B cell (primary cell): ENCODE measurements around the gene ESYT2. TPM values are rescaled to one million over a fixed set of nuclear protein-coding genes. Genes with fewer than 3 reads are reported as not detected.

ENCODE experiments used
- ATAC-seq: fragments of 200-7000 bp; cut with Tn5 transposase; one replicate; pipeline ENCODE4 v1.10.0; 2021; ENCODE audit warnings: low read depth, mild to moderate bottlenecking, moderate number of reproducible peaks, moderate library complexity
- CTCF ChIA-PET: fragments of 350-600 bp; sonication (Branson Sonifier 250); formaldehyde crosslinking; loops from one replicate; lab custom pipeline; 2021; ENCODE audit warnings: antibody characterized with exemption, inconsistent platforms; lab: Charles Lee
- POLR2A ChIA-PET: fragments of 350-600 bp; sonication (Branson Sonifier 250); formaldehyde crosslinking; loops from one replicate; lab custom pipeline; 2021; ENCODE audit warnings: antibody characterized with exemption; lab: Charles Lee
- DNase-seq: peaks from one replicate; pipeline ENCODE4 v3.0.0; 2013
- H2AFZ ChIP-seq: 2 replicates; pipeline ENCODE4 v1.6.1; 2012; ENCODE audit warnings: mild to moderate bottlenecking, low read depth, low read length; ENCODE audit not compliant: insufficient read depth, poor library complexity, severe bottlenecking
- H3K27ac ChIP-seq, 2 donors: 1 replicate in 1 of 2; 2 replicates in 1 of 2; pipeline ENCODE4 v1.5.1; 2012 to 2013; ENCODE audit warnings: low read length in 2 of 2, mild to moderate bottlenecking in 2 of 2, moderate library complexity in 1 of 2
- H3K27me3 ChIP-seq, 4 experiments: fragments of 200-600 bp in 1 of 4; sonication (generic) in 1 of 4; replicated peaks in 1 of 4; 1 replicate in 2 of 4; 2 replicates in 2 of 4; pipeline versions ENCODE4 v1.6.1 to v1.7.0; 2013 to 2016; ENCODE audit warnings: low read length in 3 of 4, mild to moderate bottlenecking in 2 of 4, mixed read lengths in 1 of 4, moderate library complexity in 1 of 4; ENCODE audit not compliant: insufficient read depth in 4 of 4, control insufficient read depth in 3 of 4; ENCODE audit errors: control extremely low read depth in 1 of 4
- H3K36me3 ChIP-seq, 2 experiments: replicated peaks in 1 of 2; 1 replicate in 1 of 2; 2 replicates in 1 of 2; pipeline versions ENCODE4 v1.6.1 to v1.7.1; 2013; ENCODE audit warnings: low read length in 1 of 2; ENCODE audit not compliant: insufficient read depth in 2 of 2, control insufficient read depth in 1 of 2; ENCODE audit errors: control extremely low read depth in 1 of 2, extremely low read depth in 1 of 2
- H3K4me1 ChIP-seq, 2 donors: fragments of 200-600 bp in 1 of 2; sonication (generic) in 1 of 2; 1 replicate in 1 of 2; 2 replicates in 1 of 2; pipeline versions ENCODE4 v1.5.1 to v1.6.1; 2013 to 2017; ENCODE audit warnings: low read length in 2 of 2; ENCODE audit not compliant: control insufficient read depth in 2 of 2, insufficient read depth in 2 of 2
- H3K4me2 ChIP-seq: replicated peaks from 2 replicates; pipeline ENCODE3; 2012; ENCODE audit warnings: mild to moderate bottlenecking, low read depth, low read length; ENCODE audit not compliant: poor library complexity, severe bottlenecking
- H3K4me3 ChIP-seq, 5 experiments: fragments of 200-600 bp in 1 of 5; sonication (generic) in 1 of 5; 1 replicate in 3 of 5; 2 replicates in 2 of 5; pipeline versions ENCODE4 v1.5.1 to v1.7.0; 2011 to 2016; ENCODE audit warnings: low read length in 4 of 5, mild to moderate bottlenecking in 4 of 5, low read depth in 2 of 5, control low read depth in 1 of 5, moderate library complexity in 1 of 5; ENCODE audit not compliant: insufficient read depth in 1 of 5; ENCODE audit errors: control extremely low read depth in 1 of 5, extremely low read depth in 1 of 5
- H3K79me2 ChIP-seq: fragments of 200-600 bp; sonication (generic); one replicate; pipeline ENCODE4 v1.6.0; 2016; ENCODE audit warnings: low read length; ENCODE audit not compliant: control insufficient read depth, insufficient read depth
- H3K9ac ChIP-seq: fragments of 200-600 bp; sonication (generic); 2 replicates; pipeline ENCODE4 v1.6.1; 2017; ENCODE audit warnings: mild to moderate bottlenecking, low read length, moderate library complexity
- H3K9me3 ChIP-seq, 3 donors: one replicate each; pipeline versions ENCODE4 v1.6.1 to v1.7.1; 2013; ENCODE audit warnings: low read length in 2 of 3; ENCODE audit not compliant: control insufficient read depth in 2 of 3, insufficient read depth in 1 of 3; ENCODE audit errors: control extremely low read depth in 1 of 3
- H4K20me1 ChIP-seq: 2 replicates; pipeline ENCODE4 v1.6.0; 2012; ENCODE audit warnings: mild to moderate bottlenecking, low read length; ENCODE audit not compliant: insufficient read depth, control insufficient read depth, poor library complexity, severe bottlenecking
- H3K27ac Mint-ChIP-seq: one replicate; pipeline ENCODE4 v1.8.0; 2021; ENCODE audit warnings: mixed read lengths
- H3K27me3 Mint-ChIP-seq: one replicate; pipeline ENCODE4 v1.8.0; 2021; ENCODE audit warnings: mixed read lengths
- H3K4me1 Mint-ChIP-seq: one replicate; pipeline ENCODE4 v1.8.0; 2021; ENCODE audit warnings: mixed read lengths
- H3K4me3 Mint-ChIP-seq: one replicate; pipeline ENCODE4 v1.8.0; 2021; ENCODE audit warnings: mixed read lengths
- H3K9me3 Mint-ChIP-seq: one replicate; pipeline ENCODE4 v1.8.0; 2022; ENCODE audit warnings: mixed read lengths; ENCODE audit not compliant: insufficient read depth
- EZH2 ChIP-seq: IDR thresholded peaks from 2 replicates; pipeline ENCODE4 v1.6.1; 2012; ENCODE audit warnings: borderline replicate concordance, low read depth, mild to moderate bottlenecking, moderate library complexity, low read length; ENCODE audit not compliant: insufficient read depth, poor library complexity, severe bottlenecking
- WGBS: methylation state at CpG from one replicate; pipeline ENCODE4 v1.1.5; 2013; ENCODE audit warnings: missing lambda C conversion rate; ENCODE audit not compliant: insufficient coverage; 5-methylcytosine and 5-hydroxymethylcytosine counted together
- intact Hi-C: fragments of 100-400 bp; cut with micrococcal nuclease; formaldehyde crosslinking; loops from one replicate; pipeline ENCODE4 v1.10.0; 2022
- polyA plus RNA-seq: library from polyadenylated mRNA; depleted of rRNA; stranded (reverse); fragments of >200 nt; gene quantifications from 2 replicates; pipeline ENCODE4 v1.2.3, GENCODE V29; 2012
- total RNA-seq, 2 donors: library from RNA; stranded (reverse); fragments of 120-200 nt in 1 of 2; gene quantifications; 1 replicate in 1 of 2; 2 replicates in 1 of 2; pipeline versions ENCODE4 v1.2.3 to v1.2.4, GENCODE V29; 2013 to 2022
- TF ChIP-seq, protein P1 (sequence below): fragments of 200-600 bp; IDR thresholded peaks from one replicate; pipeline ENCODE4 v1.8.0; 2022; ENCODE audit warnings: antibody characterized with exemption, mild to moderate bottlenecking

The ESYT2 gene
- total and polyA plus RNA-seq, 2 donors (not counting 1 experiment from before 2014, with no cell fraction given): 12.0 to 34.2 TPM

- Histone ChIP-seq H3K9me3 (peaks cover 0 to 17% (median 0%) of the 10 kb centered on the region in 3 donors), H3K27ac (no peak overlapping the region), H3K4me1 (peaks cover 6 to 7% of the 10 kb centered on the region in 2 donors), H4K20me1 (peaks cover 30% of the 10 kb centered on the region), H3K79me2 (peaks cover 82% of the 10 kb centered on the region), H3K4me2 (no peak overlapping the region), H3K27me3 (no peaks in the 10 kb centered on the region), H2AFZ (no peak overlapping the region), H3K36me3 (no peaks in the 10 kb centered on the region), H3K4me3 (no peak overlapping the region), H3K9ac (no peak overlapping the region)
- Mint-ChIP-seq H3K9me3 (no peaks in the 10 kb centered on the region), H3K27me3 (no peaks in the 10 kb centered on the region), H3K4me1 (peaks cover 16% of the 10 kb centered on the region), H3K27ac (no peak overlapping the region), H3K4me3 (no peak overlapping the region)
- WGBS: 83% methylated on average over 21 of the region's 21 CpGs
- ChIA-PET POLR2A (no interaction called here), CTCF (no interaction called here)
- DNase-seq (no peak), ATAC-seq (no peak)
- TF ChIP-seq EZH2: no peak
- intact Hi-C loops: no loop called here
Measured at GRCh38 chr7:158805937-158806336, 23.4 kb downstream of the ESYT2 start.

DNA sequence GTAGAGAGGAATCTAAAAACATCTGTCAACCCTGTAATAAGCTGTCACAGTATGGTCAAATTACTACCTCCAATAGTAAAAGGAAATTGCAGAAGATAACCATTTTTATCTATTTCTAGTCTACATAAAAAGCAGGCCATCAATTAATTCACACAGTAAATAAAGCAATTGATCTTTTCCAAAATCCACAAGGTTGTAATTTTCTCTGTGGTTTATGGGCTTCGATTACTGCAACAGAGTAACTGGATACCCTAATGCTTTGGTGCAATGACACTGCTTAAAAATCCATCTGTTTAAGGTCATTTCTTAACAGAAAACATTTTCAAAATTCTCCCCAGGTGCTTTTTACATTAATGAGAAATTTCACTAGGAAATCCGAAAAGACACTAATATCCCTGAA is 23.9 kb downstream of the ESYT2 start:
- no CpG with 5 or more reads among the region's 2 CpGs for WGBS
- Histone ChIP-seq H3K27me3 (no peaks in the 10 kb centered on the region), H3K4me2 (no peak overlapping the region), H3K9ac (no peak overlapping the region), H3K4me1 (peaks cover 6 to 7% of the 10 kb centered on the region in 2 donors), H3K79me2 (peaks cover 82% of the 10 kb centered on the region), H3K36me3 (no peaks in the 10 kb centered on the region), H2AFZ (no peak overlapping the region), H4K20me1 (peaks cover 30% of the 10 kb centered on the region), H3K27ac (no peak overlapping the region), H3K9me3 (peaks cover 0 to 17% (median 0%) of the 10 kb centered on the region in 3 donors), H3K4me3 (no peak overlapping the region)
- TF ChIP-seq, protein P1, sequence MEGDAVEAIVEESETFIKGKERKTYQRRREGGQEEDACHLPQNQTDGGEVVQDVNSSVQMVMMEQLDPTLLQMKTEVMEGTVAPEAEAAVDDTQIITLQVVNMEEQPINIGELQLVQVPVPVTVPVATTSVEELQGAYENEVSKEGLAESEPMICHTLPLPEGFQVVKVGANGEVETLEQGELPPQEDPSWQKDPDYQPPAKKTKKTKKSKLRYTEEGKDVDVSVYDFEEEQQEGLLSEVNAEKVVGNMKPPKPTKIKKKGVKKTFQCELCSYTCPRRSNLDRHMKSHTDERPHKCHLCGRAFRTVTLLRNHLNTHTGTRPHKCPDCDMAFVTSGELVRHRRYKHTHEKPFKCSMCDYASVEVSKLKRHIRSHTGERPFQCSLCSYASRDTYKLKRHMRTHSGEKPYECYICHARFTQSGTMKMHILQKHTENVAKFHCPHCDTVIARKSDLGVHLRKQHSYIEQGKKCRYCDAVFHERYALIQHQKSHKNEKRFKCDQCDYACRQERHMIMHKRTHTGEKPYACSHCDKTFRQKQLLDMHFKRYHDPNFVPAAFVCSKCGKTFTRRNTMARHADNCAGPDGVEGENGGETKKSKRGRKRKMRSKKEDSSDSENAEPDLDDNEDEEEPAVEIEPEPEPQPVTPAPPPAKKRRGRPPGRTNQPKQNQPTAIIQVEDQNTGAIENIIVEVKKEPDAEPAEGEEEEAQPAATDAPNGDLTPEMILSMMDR: no peak
- TF ChIP-seq EZH2: no peak
- Mint-ChIP-seq H3K9me3 (no peaks in the 10 kb centered on the region), H3K4me3 (no peak overlapping the region), H3K27ac (no peak overlapping the region), H3K4me1 (peaks cover 12% of the 10 kb centered on the region), H3K27me3 (no peaks in the 10 kb centered on the region)
- CTCF ChIA-PET: no interaction called here
- DNase-seq (no peak), ATAC-seq (no peak)
- POLR2A ChIA-PET: no interaction called here
- intact Hi-C loops: no loop called here
